Right renal pelvis (tissue), 4 donors: ENCODE results near the gene TRAPPC8. TPM values are rescaled to one million over a fixed set of nuclear protein-coding genes. Genes with fewer than 3 reads are reported as not detected.
"Not testable (repeated sequence)": the region's sequence is repeated elsewhere in the genome, so short reads cannot be mapped to it uniquely, and the experiment has no call there.

Source experiments
- DNase-seq, 4 donors: peaks; one replicate each; pipeline ENCODE4 v3.0.0-alpha.2; 2013; ENCODE audit warnings: low read depth in 4 of 4, low spot score in 3 of 4, missing footprints in 1 of 4
- polyA plus RNA-seq, 4 donors: library from polyadenylated mRNA; unstranded; fragments of 120-200 nt; gene quantifications; one replicate each; pipeline ENCODE4 v1.2.1, GENCODE V29; 2013; ENCODE audit not compliant: insufficient read length in 4 of 4

Gene TRAPPC8
- polyA plus RNA-seq, 4 donors: 52.9 to 69.2 (median 63.3) TPM

DNA sequence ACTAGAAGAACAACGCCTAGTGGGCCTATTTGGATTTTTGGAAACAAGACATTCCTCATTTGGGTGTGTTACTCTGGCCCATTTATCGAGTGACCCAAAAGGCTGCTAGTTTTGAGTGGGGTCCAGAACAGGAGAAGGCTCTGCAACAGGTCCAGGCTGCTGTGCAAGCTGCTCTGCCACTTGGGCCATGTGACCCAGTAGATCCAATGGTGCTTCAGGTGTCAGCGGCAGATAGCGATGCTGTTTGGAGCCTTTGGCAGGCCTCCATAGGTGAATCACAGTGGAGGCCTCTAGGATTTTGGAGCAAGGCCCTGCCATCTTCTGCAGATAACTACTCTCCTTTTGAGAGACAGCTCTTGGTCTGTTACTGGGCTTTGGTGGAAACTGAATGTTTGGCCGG, 143.7 kb downstream of the TRAPPC8 start:
- not testable (repeated sequence) for DNase-seq

DNA sequence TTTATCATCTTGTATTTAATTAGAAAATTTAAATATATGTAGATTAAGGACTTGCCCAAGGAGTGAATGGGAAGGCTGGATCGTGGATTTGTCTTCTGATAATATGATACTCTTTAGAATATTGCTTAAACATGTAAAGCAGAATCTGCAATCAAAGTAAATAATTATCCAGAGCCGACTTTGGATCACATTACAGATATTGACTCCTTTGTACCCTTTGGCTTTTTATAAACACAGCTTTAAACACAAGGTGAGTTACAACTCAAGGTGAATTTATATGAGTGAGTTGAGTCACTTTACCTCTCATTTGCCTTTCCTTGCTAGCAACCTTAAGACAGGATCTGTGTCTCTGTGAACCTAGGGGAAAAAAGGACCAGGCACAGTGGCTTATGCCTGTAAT, 144.5 kb downstream of the TRAPPC8 start:
- no peak for DNase-seq

DNA sequence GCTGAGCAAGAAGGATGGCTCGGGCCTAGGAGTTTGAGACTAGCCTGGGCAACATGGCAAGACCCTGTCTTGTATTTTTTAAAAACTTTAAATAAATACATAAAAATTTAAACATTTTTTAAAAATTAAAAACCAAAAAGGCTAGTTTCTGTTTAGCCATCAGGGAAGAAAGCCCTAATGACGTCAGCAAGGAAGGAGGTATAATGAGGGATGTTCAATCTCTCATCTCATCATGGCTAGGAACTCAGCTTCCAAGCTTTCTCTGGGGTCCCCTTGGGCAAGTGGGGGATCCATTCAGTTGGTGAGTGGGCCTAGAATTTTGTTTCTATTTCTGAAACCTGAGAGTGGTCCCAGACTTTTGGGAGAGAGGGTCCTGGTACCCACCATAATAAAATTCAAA, 147.2 kb downstream of the TRAPPC8 start:
- no peak for DNase-seq

DNA sequence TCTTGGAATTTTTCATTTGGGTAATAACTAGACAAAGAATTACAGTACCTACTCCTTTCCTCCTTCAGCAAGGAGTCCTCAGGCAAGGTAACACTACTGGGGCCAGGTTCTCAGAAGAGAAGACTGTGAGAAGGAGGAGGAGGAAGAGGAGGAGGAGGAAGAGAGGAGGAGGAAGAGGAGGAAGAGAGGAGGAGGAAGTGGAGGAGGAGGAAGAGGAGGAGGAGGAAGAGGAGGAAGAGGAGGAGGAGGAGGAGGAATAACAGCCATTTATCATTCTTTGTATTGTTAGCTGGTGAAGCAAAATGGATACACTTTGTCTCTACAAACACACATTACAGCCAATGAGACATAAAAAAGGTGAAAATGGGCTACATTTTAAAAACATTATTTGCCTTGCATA, 149.4 kb downstream of the TRAPPC8 start:
- no peak for DNase-seq

DNA sequence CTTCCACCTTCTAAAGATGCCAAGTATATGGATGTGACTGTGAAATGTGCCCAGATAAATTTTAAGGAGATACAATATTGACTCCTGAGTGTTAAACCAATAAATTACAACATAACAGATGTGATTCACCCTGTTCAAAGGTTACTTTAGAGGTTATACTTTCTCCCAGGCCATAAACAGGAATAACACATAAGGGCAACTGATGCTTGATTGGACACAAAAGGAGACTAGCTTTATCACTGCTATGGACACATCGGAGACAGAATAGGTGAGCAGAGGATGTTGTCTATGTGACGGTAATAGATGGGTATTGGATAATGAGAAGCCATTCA, 150.4 kb downstream of the TRAPPC8 start:
- no peak for DNase-seq

DNA sequence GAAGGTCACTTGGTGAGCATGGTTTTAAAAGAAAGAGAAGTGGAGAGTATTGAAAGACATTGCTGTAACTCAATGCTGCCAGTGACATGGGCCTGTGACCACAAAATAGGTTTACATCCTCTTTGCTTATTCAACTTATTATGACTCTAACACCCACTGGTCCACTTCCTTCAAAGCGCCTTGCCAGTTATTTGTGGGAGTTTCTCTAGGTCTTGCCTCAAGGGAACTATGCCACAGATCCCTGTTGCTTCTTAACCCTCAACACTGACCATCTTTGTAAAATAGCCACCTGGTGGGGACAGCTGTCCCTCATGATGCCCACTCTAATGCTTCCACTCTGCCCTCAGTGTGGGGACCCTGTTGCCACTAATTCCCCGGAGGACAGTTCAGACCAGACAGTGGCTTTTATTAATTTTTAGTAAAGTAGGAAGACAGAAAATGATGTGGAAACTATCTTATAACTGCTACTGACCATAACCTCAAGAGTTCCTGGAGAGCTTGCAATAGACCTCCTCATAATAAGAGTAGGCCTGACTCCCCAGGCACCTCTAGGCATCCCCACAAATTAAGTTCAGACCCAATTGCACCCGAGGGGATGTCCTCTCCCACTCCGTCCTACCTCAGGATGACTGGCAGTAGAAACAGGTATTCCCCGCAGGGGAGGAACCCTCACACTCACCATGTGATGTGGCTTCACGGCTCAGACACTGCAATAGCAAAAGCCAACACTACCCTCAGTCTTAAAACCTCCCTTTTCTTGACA, 150.9 kb downstream of the TRAPPC8 start:
- no peak for DNase-seq

DNA sequence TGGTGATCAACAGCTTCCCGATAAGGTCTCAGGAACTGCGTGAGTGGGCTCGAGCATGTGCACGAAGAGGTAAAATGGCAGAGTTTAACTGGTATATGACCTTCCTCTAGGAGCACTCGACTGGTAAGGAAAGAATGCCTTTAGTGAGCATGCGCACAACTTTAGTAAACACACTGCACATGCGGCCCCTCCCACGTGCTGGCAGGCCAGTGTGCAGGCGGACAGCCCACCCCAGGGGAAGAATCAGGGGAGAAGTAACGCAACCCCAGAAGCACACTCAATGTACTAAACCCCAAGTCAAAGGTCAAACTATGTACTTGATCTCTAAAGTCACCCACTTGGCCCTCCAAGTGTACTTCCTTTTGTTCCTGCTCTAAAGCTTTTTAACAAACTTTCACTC, 153.5 kb downstream of the TRAPPC8 start:
- DNase-seq: no peak

DNA sequence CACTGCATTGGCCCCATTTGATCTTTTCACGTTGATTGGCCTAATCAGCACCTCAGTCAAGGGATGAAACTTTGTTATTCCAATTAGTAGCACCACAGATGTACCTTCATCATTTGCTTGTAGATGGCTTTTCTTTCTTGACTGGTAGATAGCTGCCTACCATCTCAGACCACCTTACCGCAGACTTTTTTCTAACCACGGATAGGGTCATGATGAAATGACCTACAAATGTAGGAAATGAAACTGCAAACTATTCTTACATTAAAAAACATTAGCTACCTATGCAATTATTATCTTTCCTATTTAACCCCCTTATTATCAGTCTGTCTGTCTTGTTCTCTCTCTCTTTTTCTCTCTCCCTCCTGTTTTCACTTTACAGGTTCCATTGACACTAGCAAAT, 159.9 kb downstream of the TRAPPC8 start:
- no peak for DNase-seq

Other genes with a start within 250 kb of the TRAPPC8 start
- gene SLC25A52, start 182.2 kb downstream of the TRAPPC8 start, polyA plus RNA-seq: under 1 TPM; 0.53 to 0.76 (median 0.61) TPM
- 1 to 10 TPM; 2.2 to 3.8 (median 2.7) TPM for gene RNF125, start 75.7 kb upstream of the TRAPPC8 start, polyA plus RNA-seq
- gene RNF138, start 148.7 kb upstream of the TRAPPC8 start, polyA plus RNA-seq: 10 to 100 TPM; 51.1 to 69.4 (median 60.0) TPM
- under 1 TPM in 2 of 4 donors, not detected in 2; 0.05 to 0.14 TPM for gene MEP1B, start 246.9 kb upstream of the TRAPPC8 start, polyA plus RNA-seq